Activated CD8-positive, alpha-beta T cell treated with anti-CD3 and anti-CD28 coated beads for 36 hours (primary cell): Measurements from ENCODE around the gene SEMA6D. TPM values are rescaled to one million over a fixed set of nuclear protein-coding genes. Genes with fewer than 3 reads are reported as not detected.

Experiments used
- ATAC-seq: fragments of 200-7000 bp; cut with Tn5 transposase; one replicate; pipeline ENCODE4 v1.10.0; 2021; ENCODE audit warnings: mild to moderate bottlenecking, moderate library complexity
- CTCF ChIA-PET: fragments of 350-600 bp; sonication (Branson Sonifier 250); formaldehyde crosslinking; loops from one replicate; lab custom pipeline; 2021; ENCODE audit warnings: antibody characterized with exemption; lab: Charles Lee
- POLR2A ChIA-PET: fragments of 350-600 bp; sonication (Branson Sonifier 250); formaldehyde crosslinking; loops from one replicate; lab custom pipeline; 2021; ENCODE audit warnings: antibody characterized with exemption; lab: Charles Lee
- DNase-seq: peaks from one replicate; pipeline ENCODE4 v3.0.0-alpha.2; 2020
- H3K27ac Mint-ChIP-seq: one replicate; pipeline ENCODE4 v1.8.0; 2021; ENCODE audit warnings: mild to moderate bottlenecking, mixed read lengths
- H3K27me3 Mint-ChIP-seq: one replicate; pipeline ENCODE4 v1.8.0; 2021; ENCODE audit warnings: mixed read lengths
- H3K36me3 Mint-ChIP-seq: one replicate; pipeline ENCODE4 v1.8.0; 2021; ENCODE audit warnings: low read depth, mixed read lengths
- H3K4me1 Mint-ChIP-seq: one replicate; pipeline ENCODE4 v1.8.0; 2021; ENCODE audit warnings: low read depth, mixed read lengths
- H3K4me3 Mint-ChIP-seq: one replicate; pipeline ENCODE4 v1.8.0; 2021; ENCODE audit warnings: mild to moderate bottlenecking, moderate library complexity, mixed read lengths
- H3K9me3 Mint-ChIP-seq: one replicate; pipeline ENCODE4 v1.8.0; 2021; ENCODE audit warnings: mixed read lengths
- intact Hi-C: fragments of 100-400 bp; cut with micrococcal nuclease; formaldehyde crosslinking; loops from one replicate; pipeline ENCODE4 v1.10.0; 2022
- total RNA-seq, 2 experiments: library from RNA; stranded (reverse); gene quantifications; one replicate each; pipeline ENCODE4 v1.2.3, GENCODE V29; 2021
- TF ChIP-seq, protein P1 (sequence below): fragments of 200-600 bp; IDR thresholded peaks from one replicate; pipeline ENCODE4 v1.8.0; 2022; ENCODE audit warnings: antibody characterized with exemption, mild to moderate bottlenecking

Gene SEMA6D, protein sequence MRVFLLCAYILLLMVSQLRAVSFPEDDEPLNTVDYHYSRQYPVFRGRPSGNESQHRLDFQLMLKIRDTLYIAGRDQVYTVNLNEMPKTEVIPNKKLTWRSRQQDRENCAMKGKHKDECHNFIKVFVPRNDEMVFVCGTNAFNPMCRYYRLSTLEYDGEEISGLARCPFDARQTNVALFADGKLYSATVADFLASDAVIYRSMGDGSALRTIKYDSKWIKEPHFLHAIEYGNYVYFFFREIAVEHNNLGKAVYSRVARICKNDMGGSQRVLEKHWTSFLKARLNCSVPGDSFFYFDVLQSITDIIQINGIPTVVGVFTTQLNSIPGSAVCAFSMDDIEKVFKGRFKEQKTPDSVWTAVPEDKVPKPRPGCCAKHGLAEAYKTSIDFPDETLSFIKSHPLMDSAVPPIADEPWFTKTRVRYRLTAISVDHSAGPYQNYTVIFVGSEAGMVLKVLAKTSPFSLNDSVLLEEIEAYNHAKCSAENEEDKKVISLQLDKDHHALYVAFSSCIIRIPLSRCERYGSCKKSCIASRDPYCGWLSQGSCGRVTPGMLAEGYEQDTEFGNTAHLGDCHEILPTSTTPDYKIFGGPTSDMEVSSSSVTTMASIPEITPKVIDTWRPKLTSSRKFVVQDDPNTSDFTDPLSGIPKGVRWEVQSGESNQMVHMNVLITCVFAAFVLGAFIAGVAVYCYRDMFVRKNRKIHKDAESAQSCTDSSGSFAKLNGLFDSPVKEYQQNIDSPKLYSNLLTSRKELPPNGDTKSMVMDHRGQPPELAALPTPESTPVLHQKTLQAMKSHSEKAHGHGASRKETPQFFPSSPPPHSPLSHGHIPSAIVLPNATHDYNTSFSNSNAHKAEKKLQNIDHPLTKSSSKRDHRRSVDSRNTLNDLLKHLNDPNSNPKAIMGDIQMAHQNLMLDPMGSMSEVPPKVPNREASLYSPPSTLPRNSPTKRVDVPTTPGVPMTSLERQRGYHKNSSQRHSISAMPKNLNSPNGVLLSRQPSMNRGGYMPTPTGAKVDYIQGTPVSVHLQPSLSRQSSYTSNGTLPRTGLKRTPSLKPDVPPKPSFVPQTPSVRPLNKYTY
- total RNA-seq: not detected

DNA sequence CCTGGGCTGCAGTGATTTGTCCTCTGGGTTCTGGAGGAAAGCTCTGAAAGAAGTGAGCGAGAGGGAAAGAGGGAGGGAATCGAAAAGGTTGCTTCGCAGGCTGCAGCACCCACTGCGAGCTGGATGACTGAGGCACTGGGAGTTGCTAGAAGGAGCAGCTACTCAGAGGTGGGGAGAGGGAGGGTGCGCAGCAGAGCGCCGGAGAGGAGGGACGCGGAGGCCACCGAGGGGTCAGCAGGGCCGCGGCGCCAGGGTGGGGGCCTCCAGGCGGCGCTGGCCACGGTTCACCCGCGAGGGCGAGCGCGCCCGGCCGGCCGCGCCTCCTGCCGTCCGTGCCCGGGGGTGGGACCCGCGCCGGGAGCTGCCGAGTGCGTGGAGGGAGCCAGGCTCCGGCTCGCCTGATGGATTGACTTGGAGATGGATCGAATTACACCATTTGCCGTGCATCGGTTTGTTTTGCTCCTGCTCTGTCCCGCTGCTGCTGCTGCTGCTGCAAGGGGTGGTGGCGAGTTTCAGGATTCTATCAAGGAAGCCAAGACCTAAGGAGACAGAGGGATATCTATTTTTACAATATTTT lies at the start of gene SEMA6D:
Gene SEMA6D (plus strand): TSS at position 470 of the 577 bp plus-strand sequence. CDS start 42,294 bp downstream, outside the sequence.
- intact Hi-C loops: loop anchor here (10.0 kb wide), 1 partner anchor 268 kb away; no protein-coding TSS in a partner anchor

DNA sequence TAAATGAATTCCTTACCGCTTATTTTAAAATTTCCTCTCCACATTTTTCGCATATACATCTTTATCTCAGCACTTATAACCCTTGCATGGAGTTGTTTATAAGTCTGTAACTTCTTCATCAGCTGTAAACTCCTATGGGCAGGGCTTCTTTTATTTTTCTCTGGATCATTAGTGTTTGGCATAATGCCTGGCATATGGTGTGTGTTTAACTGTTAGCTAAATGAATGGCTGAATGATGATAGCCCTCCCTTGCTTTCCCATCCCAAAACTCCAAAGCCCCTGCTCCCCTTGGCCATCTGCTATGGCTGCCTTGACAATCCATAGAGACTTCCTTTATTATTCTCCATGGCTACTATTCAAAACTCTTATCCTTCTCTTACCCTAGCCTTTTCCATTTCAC lies 48.1 kb upstream of the SEMA6D start:
- intact Hi-C loops: no loop called here
- no peaks in the 10 kb centered on the region for H3K36me3 Mint-ChIP-seq
- TF ChIP-seq, protein P1, sequence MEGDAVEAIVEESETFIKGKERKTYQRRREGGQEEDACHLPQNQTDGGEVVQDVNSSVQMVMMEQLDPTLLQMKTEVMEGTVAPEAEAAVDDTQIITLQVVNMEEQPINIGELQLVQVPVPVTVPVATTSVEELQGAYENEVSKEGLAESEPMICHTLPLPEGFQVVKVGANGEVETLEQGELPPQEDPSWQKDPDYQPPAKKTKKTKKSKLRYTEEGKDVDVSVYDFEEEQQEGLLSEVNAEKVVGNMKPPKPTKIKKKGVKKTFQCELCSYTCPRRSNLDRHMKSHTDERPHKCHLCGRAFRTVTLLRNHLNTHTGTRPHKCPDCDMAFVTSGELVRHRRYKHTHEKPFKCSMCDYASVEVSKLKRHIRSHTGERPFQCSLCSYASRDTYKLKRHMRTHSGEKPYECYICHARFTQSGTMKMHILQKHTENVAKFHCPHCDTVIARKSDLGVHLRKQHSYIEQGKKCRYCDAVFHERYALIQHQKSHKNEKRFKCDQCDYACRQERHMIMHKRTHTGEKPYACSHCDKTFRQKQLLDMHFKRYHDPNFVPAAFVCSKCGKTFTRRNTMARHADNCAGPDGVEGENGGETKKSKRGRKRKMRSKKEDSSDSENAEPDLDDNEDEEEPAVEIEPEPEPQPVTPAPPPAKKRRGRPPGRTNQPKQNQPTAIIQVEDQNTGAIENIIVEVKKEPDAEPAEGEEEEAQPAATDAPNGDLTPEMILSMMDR: no peak
- CTCF ChIA-PET: interaction anchor here (1.4 kb wide), 1 partner anchor 12 kb away, joined by 3 read pairs; no protein-coding TSS in a partner anchor
- no peaks in the 10 kb centered on the region for H3K4me1 Mint-ChIP-seq
- no peaks in the 10 kb centered on the region for H3K9me3 Mint-ChIP-seq
- DNase-seq: no peak
- ATAC-seq: no peak
- no peak overlapping the region for H3K4me3 Mint-ChIP-seq
- no peaks in the 10 kb centered on the region for H3K27me3 Mint-ChIP-seq
- POLR2A ChIA-PET: no interaction called here
- no peak overlapping the region for H3K27ac Mint-ChIP-seq

More for the DNA sequence above, at the start of gene SEMA6D:
- no peak within 1 kb of the TSS for H3K27ac Mint-ChIP-seq
- no peak for DNase-seq
- H3K9me3 Mint-ChIP-seq: no peaks in the 10 kb centered on the region
- ChIA-PET CTCF (no interaction called here), POLR2A (interaction anchor here (0.7 kb wide), 1 partner anchor 595 kb away, joined by 3 read pairs; no protein-coding TSS in a partner anchor)
- no peaks in the 10 kb centered on the region for H3K4me1 Mint-ChIP-seq
- H3K27me3 Mint-ChIP-seq: peaks cover 32% of the 10 kb centered on the region
- no peak for ATAC-seq
- no peaks in the 10 kb centered on the region for H3K36me3 Mint-ChIP-seq
- TF ChIP-seq, protein P1: no peak
- H3K4me3 Mint-ChIP-seq: no peak within 1 kb of the TSS

DNA sequence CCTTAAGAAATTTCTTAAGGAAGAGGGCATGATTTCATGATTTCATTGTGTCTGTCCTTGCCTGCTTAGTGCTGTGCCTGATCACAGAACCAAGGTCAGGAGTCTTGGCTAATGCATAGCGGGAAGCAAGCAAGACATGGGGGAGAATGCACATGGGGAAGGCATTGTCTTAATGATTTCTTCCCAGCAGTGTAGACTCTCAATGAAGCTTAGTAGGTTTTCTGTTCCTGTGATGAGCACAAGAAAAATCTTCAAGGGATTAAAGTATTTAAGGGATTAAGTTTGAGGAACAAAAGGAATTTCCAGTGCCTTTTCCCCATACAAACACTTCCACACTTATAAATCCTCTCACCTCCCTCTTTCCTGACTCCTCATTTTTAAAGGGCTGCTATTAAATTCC lies 46.9 kb upstream of the SEMA6D start:
- ATAC-seq (no peak), DNase-seq (no peak)
- Mint-ChIP-seq H3K27me3 (no peaks in the 10 kb centered on the region), H3K4me3 (no peak overlapping the region), H3K9me3 (no peaks in the 10 kb centered on the region), H3K36me3 (no peaks in the 10 kb centered on the region), H3K4me1 (no peaks in the 10 kb centered on the region), H3K27ac (no peak overlapping the region)
- POLR2A ChIA-PET: no interaction called here
- CTCF ChIA-PET: no interaction called here
- TF ChIP-seq, protein P1: no peak
- intact Hi-C loops: no loop called here

DNA sequence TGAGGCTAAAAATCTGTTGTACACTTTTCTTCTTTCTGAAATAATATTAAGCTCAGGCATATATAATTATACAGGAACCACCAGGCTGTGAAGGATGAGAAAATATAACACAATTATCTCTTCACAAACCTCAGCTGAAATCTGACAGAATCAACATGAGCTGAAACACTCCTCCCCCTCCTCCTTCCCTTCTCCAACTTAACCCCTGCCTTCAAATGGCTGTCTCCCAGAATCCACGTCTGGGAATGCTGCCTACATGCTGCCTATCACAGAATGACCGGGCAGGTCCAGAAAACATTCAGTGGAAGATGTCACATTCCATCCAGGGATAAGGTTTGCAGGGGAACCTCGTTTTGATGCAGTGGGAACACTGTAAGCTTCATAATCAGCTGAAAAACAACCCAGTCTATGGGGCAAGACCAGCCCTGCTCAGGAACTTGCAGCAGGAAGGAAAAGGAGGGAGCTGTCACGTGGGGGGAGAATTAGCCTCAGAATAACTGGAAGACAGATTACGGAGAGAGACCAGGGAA lies 44.0 kb upstream of the SEMA6D start:
- Mint-ChIP-seq H3K27me3 (no peaks in the 10 kb centered on the region), H3K4me1 (no peaks in the 10 kb centered on the region), H3K9me3 (no peaks in the 10 kb centered on the region), H3K4me3 (no peak overlapping the region), H3K27ac (no peak overlapping the region), H3K36me3 (no peaks in the 10 kb centered on the region)
- DNase-seq (no peak), ATAC-seq (no peak)
- TF ChIP-seq, protein P1: no peak
- POLR2A ChIA-PET: no interaction called here
- intact Hi-C loops: no loop called here
- CTCF ChIA-PET: no interaction called here
